D721Med (cell line): ENCODE measurements around the gene CCDC198.

Source experiments
- DNase-seq: peaks from one replicate; pipeline ENCODE4 v3.0.0; 2011; ENCODE audit warnings: low spot score; ENCODE audit not compliant: insufficient read length
- FAIRE-seq: peaks from 2 replicates; lab custom pipeline; 2011; peaks lifted over from hg19 to GRCh38; lab: Jason Lieb, UNC
- CTCF ChIP-seq: IDR thresholded peaks from 2 replicates; pipeline ENCODE4 v1.5.1; 2012; ENCODE audit warnings: mild to moderate bottlenecking, control low read depth; ENCODE audit not compliant: insufficient read depth; ENCODE audit errors: missing control alignments

Gene CCDC198

GRCh38 chr14:57502586-57503254 lies 9.1 kb upstream of the CCDC198 start:
- FAIRE-seq, result no peak
- TF ChIP-seq CTCF, result no peak
- DNase-seq, result no peak

GRCh38 chr14:57501039-57501557 lies 7.4 kb upstream of the CCDC198 start:
- DNase-seq, result no peak
- no peak for TF ChIP-seq CTCF
- FAIRE-seq, result no peak

GRCh38 chr14:57498659-57499058 lies 5.0 kb upstream of the CCDC198 start:
- TF ChIP-seq CTCF, result no peak
- FAIRE-seq (no peak), DNase-seq (no peak)

GRCh38 chr14:57498035-57498434 lies 4.4 kb upstream of the CCDC198 start:
- no peak for TF ChIP-seq CTCF
- FAIRE-seq (no peak), DNase-seq (no peak)

GRCh38 chr14:57495416-57495815 lies 1.8 kb upstream of the CCDC198 start:
- no peak for FAIRE-seq
- TF ChIP-seq CTCF, result no peak

GRCh38 chr14:57492859-57493258 lies 798 bp downstream of the CCDC198 start:
- TF ChIP-seq CTCF, result no peak
- DNase-seq (no peak), FAIRE-seq (no peak)

More at GRCh38 chr14:57495416-57495815, 1.8 kb upstream of the CCDC198 start:
- DNase-seq, result no peak

- no peak for TF ChIP-seq CTCF
- FAIRE-seq (no peak), DNase-seq (no peak)
Observed at GRCh38 chr14:57491640-57492039, 2.0 kb downstream of the CCDC198 start.
